Lower leg skin (tissue), 3 donors: ENCODE data around the gene SPARCL1.

Experiments used
- CTCF ChIP-seq, 3 donors: fragments of 450-650 bp; IDR thresholded peaks; one replicate each; pipeline ENCODE4 v1.5.1; 2016; ENCODE audit warnings: antibody characterized with exemption in 3 of 3, mild to moderate bottlenecking in 3 of 3, moderate library complexity in 2 of 3
- POLR2A ChIP-seq, 2 donors: fragments of 450-650 bp; IDR thresholded peaks; one replicate each; pipeline ENCODE4 v1.6.1; 2016 to 2017; ENCODE audit warnings: antibody characterized with exemption in 2 of 2, mild to moderate bottlenecking in 1 of 2, moderate library complexity in 1 of 2

GRCh38 chr4:87532109-87532508, 2.9 kb upstream of the SPARCL1 start:
- TF ChIP-seq CTCF (IDR thresholded peaks at IDR 0.05) (no peak), POLR2A (IDR thresholded peaks at IDR 0.05) (no peak)
